ENCODE results near the gene C20orf204. TPM values are rescaled to one million over a fixed set of nuclear protein-coding genes. Genes with fewer than 3 reads are reported as not detected.

Gene C20orf204
- total RNA-seq, 1 donor = 3.0 TPM

- DNase-seq (ENCODE audit: low read depth in 2 of 3, low spot score in 2 of 3) = no peak
Measured at GRCh38 chr20:64041040-64041780, 5.2 kb downstream of the C20orf204 start.

GRCh38 chr20:64041781-64042053 is 5.7 kb downstream of the C20orf204 start:
- no peak for DNase-seq (ENCODE audit: low read depth in 2 of 3, low spot score in 2 of 3)

- peak in 1 of 3 donors; percentile 53 for DNase-seq (ENCODE audit: low read depth in 2 of 3, low spot score in 2 of 3)
Measured at GRCh38 chr20:64042054-64042781, 6.2 kb downstream of the C20orf204 start.

- DNase-seq (ENCODE audit: low read depth in 2 of 3, low spot score in 2 of 3) = no peak
Measured at GRCh38 chr20:64043768-64044167, 7.8 kb downstream of the C20orf204 start.

- DNase-seq (ENCODE audit: low read depth in 2 of 3, low spot score in 2 of 3) = no peak
Measured at GRCh38 chr20:64044484-64045247, 8.7 kb downstream of the C20orf204 start.

- DNase-seq (ENCODE audit: low read depth in 2 of 3, low spot score in 2 of 3) = no peak
Measured at GRCh38 chr20:64045346-64046011, 9.5 kb downstream of the C20orf204 start.

GRCh38 chr20:64047046-64047389 is 11.0 kb downstream of the C20orf204 start:
- no peak for DNase-seq (ENCODE audit: low read depth in 2 of 3, low spot score in 2 of 3)

- DNase-seq (ENCODE audit: low read depth in 2 of 3, low spot score in 2 of 3) = no peak
Measured at GRCh38 chr20:64047968-64048401, 12.0 kb downstream of the C20orf204 start.

GRCh38 chr20:64048402-64049044 is 12.5 kb downstream of the C20orf204 start:
- DNase-seq (ENCODE audit: low read depth in 2 of 3, low spot score in 2 of 3) = no peak

GRCh38 chr20:64049060-64049877 is 13.3 kb downstream of the C20orf204 start, which contains the start of gene SOX18:
TSS of gene SOX18 (minus strand) at chr20:64049639. CDS start at chr20:64049516, 123 bp downstream.
- DNase-seq (ENCODE audit: low read depth in 2 of 3, low spot score in 2 of 3) = no peak

GRCh38 chr20:64049878-64050260 is 13.9 kb downstream of the C20orf204 start:
- DNase-seq (ENCODE audit: low read depth in 2 of 3, low spot score in 2 of 3) = no peak

- no peak for DNase-seq (ENCODE audit: low read depth in 2 of 3, low spot score in 2 of 3)
Measured at GRCh38 chr20:64050261-64051032, 14.5 kb downstream of the C20orf204 start.

GRCh38 chr20:64051033-64051452 is 15.1 kb downstream of the C20orf204 start:
- DNase-seq (ENCODE audit: low read depth in 2 of 3, low spot score in 2 of 3) = no peak

GRCh38 chr20:64051561-64052325 is 15.8 kb downstream of the C20orf204 start:
- no peak for DNase-seq (ENCODE audit: low read depth in 2 of 3, low spot score in 2 of 3)

GRCh38 chr20:64052326-64052722 is 16.3 kb downstream of the C20orf204 start:
- no peak for DNase-seq (ENCODE audit: low read depth in 2 of 3, low spot score in 2 of 3)

- DNase-seq (ENCODE audit: low read depth in 2 of 3, low spot score in 2 of 3) = no peak
Measured at GRCh38 chr20:64052987-64053840, 17.2 kb downstream of the C20orf204 start.
